SU-DHL-6 (cell line): ENCODE results near the gene RHOG.

Experiments used
- H2AFZ ChIP-seq: fragments of 200-600 bp; sonication (generic); 2 replicates; pipeline ENCODE4 v1.6.1; 2014; ENCODE audit warnings: low read depth, mild to moderate bottlenecking, moderate library complexity, mixed read lengths, antibody characterized with exemption, low read length; ENCODE audit not compliant: severe bottlenecking
- H3F3A ChIP-seq: fragments of 200-600 bp; shearing (Covaris generic); 2 replicates; pipeline ENCODE4 v1.6.0; 2016; ENCODE audit warnings: antibody characterized with exemption, mild to moderate bottlenecking; ENCODE audit not compliant: insufficient read depth
- H3K27ac ChIP-seq: fragments of 200-600 bp; sonication (generic); 2 replicates; pipeline ENCODE4 v1.5.1; 2016; ENCODE audit warnings: low read depth, mild to moderate bottlenecking, low read length, moderate library complexity, mixed read lengths
- H3K27me3 ChIP-seq: fragments of 200-600 bp; sonication (generic), shearing (Covaris generic); 2 replicates; pipeline ENCODE4 v1.6.0; 2014; ENCODE audit warnings: mild to moderate bottlenecking, low read length
- H3K36me3 ChIP-seq: fragments of 200-600 bp; sonication (generic); 2 replicates; pipeline ENCODE4 v1.6.1; 2014; ENCODE audit warnings: mild to moderate bottlenecking, low read length, mixed read lengths
- H3K4me2 ChIP-seq: fragments of 300-600, 200-600 bp; shearing (Covaris generic), sonication (generic); 2 replicates; pipeline ENCODE4 v1.6.0; 2014; ENCODE audit warnings: low read length, low read depth, mild to moderate bottlenecking; ENCODE audit not compliant: poor library complexity, severe bottlenecking
- H3K4me3 ChIP-seq: fragments of 200-600 bp; sonication (generic); 2 replicates; pipeline ENCODE4 v1.5.1; 2014; ENCODE audit warnings: antibody characterized with exemption, low read length, mild to moderate bottlenecking, mixed read lengths; ENCODE audit not compliant: insufficient read depth, poor library complexity, severe bottlenecking
- H3K79me2 ChIP-seq: fragments of 200-600 bp; sonication (generic); 2 replicates; pipeline ENCODE4 v1.6.1; 2014; ENCODE audit warnings: mild to moderate bottlenecking, low read length, moderate library complexity; ENCODE audit not compliant: insufficient read depth
- H3K9ac ChIP-seq: fragments of 200-600 bp; sonication (generic); 2 replicates; pipeline ENCODE4 v1.7.0; 2014; ENCODE audit warnings: mild to moderate bottlenecking, low read length
- H3K9me2 ChIP-seq: fragments of 200-600 bp; sonication (generic); replicated peaks from 2 replicates; pipeline ENCODE4 v1.6.1; 2014; ENCODE audit warnings: low read length; ENCODE audit not compliant: insufficient read depth
- H3K9me3 ChIP-seq: fragments of 200-600 bp; sonication (generic); 2 replicates; pipeline ENCODE4 v1.6.1; 2014; ENCODE audit warnings: low read length, mixed read lengths; ENCODE audit not compliant: insufficient read depth
- H4K20me1 ChIP-seq: fragments of 200-600 bp; sonication (generic); 2 replicates; pipeline ENCODE4 v1.6.1; 2014; ENCODE audit warnings: low read depth, mild to moderate bottlenecking, antibody characterized with exemption, low read length, moderate library complexity, mixed read lengths
- CTCF ChIP-seq: fragments of 200-600 bp; sonication (generic); IDR thresholded peaks from one replicate; pipeline ENCODE4 v1.5.1; 2017; ENCODE audit warnings: antibody characterized with exemption, mild to moderate bottlenecking, low read length, moderate library complexity; ENCODE audit not compliant: insufficient read depth, poor library complexity, severe bottlenecking
- EZH2phosphoT487 ChIP-seq: fragments of 200-600 bp; sonication (generic), shearing (Covaris generic); conservative IDR thresholded peaks from 2 replicates; pipeline ENCODE4 v1.6.1; 2018; ENCODE audit warnings: mild to moderate bottlenecking, antibody characterized with exemption, low read length, moderate library complexity, mixed read lengths

The RHOG gene

DNA sequence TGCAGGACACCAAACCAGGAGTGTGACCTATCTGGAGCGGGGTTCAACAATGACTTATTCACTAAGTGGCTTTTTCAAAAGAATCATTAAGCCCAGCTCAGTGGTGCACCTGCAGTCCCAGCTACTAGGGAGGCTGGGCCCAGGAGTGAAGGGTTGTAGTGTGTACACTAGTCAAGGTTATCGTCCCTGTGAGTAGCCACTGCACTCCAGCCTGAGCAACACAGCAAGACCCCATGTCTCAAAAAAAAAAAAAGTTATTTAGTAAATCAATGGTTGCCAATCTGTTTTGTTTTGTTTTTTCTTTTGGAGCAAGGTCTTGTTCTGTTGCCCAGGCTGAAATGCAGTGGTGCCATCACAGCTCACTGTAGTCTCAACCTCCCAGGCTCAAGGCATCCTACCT is 7.9 kb downstream of the RHOG start:
- Histone ChIP-seq H3K4me2 (no peak overlapping the region), H3K36me3 (0 out of 2 replicates have a peak, but pooled peaks cover 2% of the 10 kb centered on the region), H4K20me1 (no peaks in the 10 kb centered on the region), H3K9ac (no peak overlapping the region), H3K9me3 (no peaks in the 10 kb centered on the region), H3K27me3 (no peaks in the 10 kb centered on the region), H2AFZ (no peak overlapping the region), H3F3A (no peaks in the 10 kb centered on the region; the same call in 1 of the 2 replicates), H3K9me2 (no peaks in the 10 kb centered on the region), H3K79me2 (peaks cover 79% of the 10 kb centered on the region), H3K27ac (no peak overlapping the region), H3K4me3 (no peak overlapping the region)
- TF ChIP-seq EZH2phosphoT487 (no peak), CTCF (no peak)

DNA sequence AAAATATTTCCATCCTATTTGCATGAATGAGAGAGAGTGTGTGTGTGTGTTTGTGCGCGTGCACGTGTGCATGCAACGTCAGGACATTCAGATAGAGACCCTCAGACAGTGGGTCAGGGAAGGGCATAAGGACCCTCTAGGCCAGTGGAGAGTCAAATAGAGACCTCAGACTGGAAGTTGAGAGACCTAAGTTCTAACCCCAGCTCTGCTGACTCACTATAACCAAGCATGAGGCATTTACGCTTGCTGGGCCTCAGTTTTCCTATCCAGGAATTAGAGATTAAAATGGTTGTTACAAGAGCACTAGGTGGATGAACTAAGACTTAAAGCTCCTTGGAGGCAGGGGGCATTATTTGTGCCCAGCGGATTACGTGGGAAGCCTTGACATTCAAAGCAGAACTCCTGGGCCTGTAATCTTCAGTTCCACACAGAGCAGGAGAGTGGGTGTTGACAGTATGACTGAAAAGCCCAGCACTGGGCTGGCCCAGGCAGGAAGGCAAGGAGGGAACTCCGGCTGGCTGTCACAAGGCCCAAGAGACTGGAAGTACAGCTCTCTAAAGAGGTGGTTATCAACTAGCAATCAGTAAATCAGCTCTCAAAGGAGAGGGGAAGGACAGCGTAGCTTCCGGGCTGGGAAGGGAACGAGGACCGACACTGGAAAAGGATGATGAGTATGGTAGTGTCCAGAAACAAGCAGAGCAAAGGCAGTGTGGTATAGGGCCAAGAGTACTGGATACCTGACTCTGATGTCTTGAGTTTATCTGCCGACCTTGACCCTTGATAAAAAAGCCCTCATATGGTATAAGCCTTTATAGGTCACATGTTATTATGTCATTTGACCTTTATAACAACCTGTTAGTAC is 9.2 kb downstream of the RHOG start:
- no peak overlapping the region for H3K9ac ChIP-seq
- H4K20me1 ChIP-seq: no peaks in the 10 kb centered on the region
- 0 out of 2 replicates have a peak, but pooled peaks cover 2% of the 10 kb centered on the region for H3K36me3 ChIP-seq
- H3K4me2 ChIP-seq: no peak overlapping the region
- H3F3A ChIP-seq: peaks cover under 1% of the 10 kb centered on the region; the same call in 1 of the 2 replicates
- H2AFZ ChIP-seq: no peak overlapping the region
- H3K9me3 ChIP-seq: no peaks in the 10 kb centered on the region
- no peaks in the 10 kb centered on the region for H3K9me2 ChIP-seq
- no peak for TF ChIP-seq CTCF
- H3K4me3 ChIP-seq: no peak overlapping the region
- no peak overlapping the region for H3K27ac ChIP-seq
- peaks cover 67% of the 10 kb centered on the region for H3K79me2 ChIP-seq
- H3K27me3 ChIP-seq: no peaks in the 10 kb centered on the region

DNA sequence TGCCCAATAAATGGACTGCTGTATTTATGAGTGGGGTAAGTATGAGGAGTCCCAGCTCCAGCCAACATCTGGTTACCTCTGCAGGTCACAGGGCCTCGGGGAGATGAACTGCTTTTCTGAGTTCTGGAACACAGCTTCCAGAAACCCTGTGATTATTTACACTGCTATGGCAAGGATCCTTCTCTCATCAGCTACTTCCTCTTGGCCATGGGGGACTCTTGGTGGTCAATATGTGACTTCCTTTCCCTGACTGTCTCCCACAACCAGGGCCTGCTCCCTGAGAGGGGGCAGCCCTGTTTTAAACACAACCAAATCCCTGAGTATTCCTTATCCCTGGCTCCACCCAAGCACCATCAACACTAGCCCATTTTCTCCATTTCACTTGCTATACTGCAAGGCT is 10.0 kb downstream of the RHOG start:
- H3F3A ChIP-seq: peaks cover 8% of the 10 kb centered on the region; the same call in 1 of the 2 replicates
- H3K27me3 ChIP-seq: no peaks in the 10 kb centered on the region
- H3K9me2 ChIP-seq: no peaks in the 10 kb centered on the region
- H3K27ac ChIP-seq: no peak overlapping the region
- 0 out of 2 replicates have a peak, but pooled peaks cover 2% of the 10 kb centered on the region for H3K36me3 ChIP-seq
- no peak overlapping the region for H2AFZ ChIP-seq
- no peaks in the 10 kb centered on the region for H4K20me1 ChIP-seq
- no peak for TF ChIP-seq EZH2phosphoT487
- TF ChIP-seq CTCF: no peak
- H3K4me2 ChIP-seq: no peak overlapping the region
- no peaks in the 10 kb centered on the region for H3K9me3 ChIP-seq
- H3K9ac ChIP-seq: no peak overlapping the region
- no peak overlapping the region for H3K4me3 ChIP-seq
- peaks cover 59% of the 10 kb centered on the region for H3K79me2 ChIP-seq
